ENCODE data around the gene FDX2.

DNA sequence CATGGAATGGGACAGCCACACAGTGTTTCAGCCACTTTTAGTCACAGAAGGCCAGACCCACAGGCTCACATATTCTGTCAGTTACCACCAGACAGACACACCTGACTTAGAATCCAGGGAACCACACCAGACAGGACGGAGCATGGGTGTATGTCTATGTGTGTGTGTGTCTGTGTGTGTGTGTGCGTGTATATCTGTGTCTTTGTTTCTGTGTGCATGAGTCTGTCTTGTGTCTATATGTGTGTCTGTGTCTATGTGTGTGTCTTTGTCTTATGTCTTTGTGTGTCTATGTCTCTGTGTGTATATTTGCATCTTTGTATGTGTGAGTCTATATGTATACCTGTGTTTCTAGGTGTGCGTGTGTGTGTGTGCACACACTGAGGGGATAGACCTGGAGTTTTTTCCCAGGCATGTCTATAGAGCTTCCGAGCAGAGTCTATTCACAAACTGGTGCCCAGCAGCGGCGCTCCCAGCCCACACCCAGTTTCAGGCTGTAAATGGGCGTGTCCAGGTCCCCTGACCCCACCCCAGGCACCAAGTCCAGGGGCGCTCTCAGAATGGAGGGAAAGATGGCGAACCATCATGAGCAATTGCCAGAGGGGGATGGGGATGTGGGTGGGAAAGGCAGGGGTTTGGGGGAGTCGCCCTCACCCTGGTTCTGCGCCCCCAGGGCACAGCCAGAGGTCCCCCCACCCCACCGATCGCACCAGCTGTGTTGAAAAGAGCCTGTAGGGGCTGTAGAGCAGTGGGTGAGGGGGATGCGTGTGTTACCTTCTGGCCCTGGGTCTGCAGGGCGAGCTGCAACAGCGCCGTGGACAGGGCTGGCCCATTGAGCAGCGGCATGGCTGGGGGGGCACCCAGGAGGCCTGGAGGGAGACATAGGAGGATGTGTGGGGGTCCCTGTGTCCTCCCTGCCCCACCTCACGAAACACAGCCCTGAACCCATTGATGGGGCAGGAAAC, 6.3 kb upstream of the FDX2 start:
- TF ChIP-seq, protein P1, sequence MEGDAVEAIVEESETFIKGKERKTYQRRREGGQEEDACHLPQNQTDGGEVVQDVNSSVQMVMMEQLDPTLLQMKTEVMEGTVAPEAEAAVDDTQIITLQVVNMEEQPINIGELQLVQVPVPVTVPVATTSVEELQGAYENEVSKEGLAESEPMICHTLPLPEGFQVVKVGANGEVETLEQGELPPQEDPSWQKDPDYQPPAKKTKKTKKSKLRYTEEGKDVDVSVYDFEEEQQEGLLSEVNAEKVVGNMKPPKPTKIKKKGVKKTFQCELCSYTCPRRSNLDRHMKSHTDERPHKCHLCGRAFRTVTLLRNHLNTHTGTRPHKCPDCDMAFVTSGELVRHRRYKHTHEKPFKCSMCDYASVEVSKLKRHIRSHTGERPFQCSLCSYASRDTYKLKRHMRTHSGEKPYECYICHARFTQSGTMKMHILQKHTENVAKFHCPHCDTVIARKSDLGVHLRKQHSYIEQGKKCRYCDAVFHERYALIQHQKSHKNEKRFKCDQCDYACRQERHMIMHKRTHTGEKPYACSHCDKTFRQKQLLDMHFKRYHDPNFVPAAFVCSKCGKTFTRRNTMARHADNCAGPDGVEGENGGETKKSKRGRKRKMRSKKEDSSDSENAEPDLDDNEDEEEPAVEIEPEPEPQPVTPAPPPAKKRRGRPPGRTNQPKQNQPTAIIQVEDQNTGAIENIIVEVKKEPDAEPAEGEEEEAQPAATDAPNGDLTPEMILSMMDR (conservative IDR thresholded peaks at IDR 0.05; ENCODE audit: low read depth, low read length) = no peak
- TF ChIP-seq POLR2A (IDR thresholded peaks at IDR 0.05; ENCODE audit: low read depth, low read length) = no peak
- TF ChIP-seq SMC3 (IDR thresholded peaks at IDR 0.05; ENCODE audit: low read depth, low read length) = no peak
- no peak for TF ChIP-seq RFX5 (IDR thresholded peaks at IDR 0.05; ENCODE audit: low read depth, low read length)
- no peak for TF ChIP-seq FOS (IDR thresholded peaks at IDR 0.05; ENCODE audit: low read depth, low read length)
- no peak for TF ChIP-seq CHD1 (IDR thresholded peaks at IDR 0.05; ENCODE audit: low read depth, low read length)
- TF ChIP-seq MXI1 (IDR thresholded peaks at IDR 0.05; ENCODE audit: borderline replicate concordance, low read depth, low read length) = no peak
- TF ChIP-seq MAZ (IDR thresholded peaks at IDR 0.05; ENCODE audit: borderline replicate concordance, low read depth, low read length) = no peak
- TF ChIP-seq MAFK (IDR thresholded peaks at IDR 0.05; ENCODE audit: low read depth, low read length) = no peak
